ENCODE data around the gene NELL2. TPM values are rescaled to one million over a fixed set of nuclear protein-coding genes. Genes with fewer than 3 reads are reported as not detected.

NELL2 gene
- total RNA-seq, 2 experiments from 2014 or later, result 0.95 to 1.8 TPM

- ChIA-PET CTCF (ENCODE audit: unreplicated experiment) (no interaction called here), POLR2A (interaction anchor here (0.7 to 1.5 kb wide), 5 partner anchors 12 to 104 kb away, joined by 3 to 5 read pairs (median 3); no protein-coding TSS in a partner anchor)
- no peak for DNase-seq (ENCODE audit: low spot score)
- peaks cover 29% of the 10 kb centered on the region for H3K4me1 ChIP-seq (ENCODE audit: insufficient read depth, low read length, poor library complexity, severe bottlenecking)
- no peak overlapping the region for H3K27ac ChIP-seq (ENCODE audit: low read depth, low read length, poor library complexity, severe bottlenecking)
- no peaks in the 10 kb centered on the region for H3K79me2 ChIP-seq (ENCODE audit: insufficient read depth, low read depth, low read length)
- H3K36me3 ChIP-seq (ENCODE audit: insufficient read depth, low read length), result no peaks in the 10 kb centered on the region
- H3K4me3 ChIP-seq (ENCODE audit: low read depth, low read length, poor library complexity, severe bottlenecking), result no peak overlapping the region
- no peak for TF ChIP-seq CTCF (conservative IDR thresholded peaks at IDR 0.05; ENCODE audit: low read length)
- no peak for TF ChIP-seq EZH2phosphoT487 (IDR thresholded peaks at IDR 0.05; ENCODE audit: borderline replicate concordance, low read depth, low read length)
- no peaks in the 10 kb centered on the region for H4K20me1 ChIP-seq (ENCODE audit: insufficient read depth, low read length)
- no peak overlapping the region for H3K4me2 ChIP-seq (ENCODE audit: low read length)
- no peaks in the 10 kb centered on the region for H3K9me3 ChIP-seq (ENCODE audit: low read length)
- intact Hi-C loops (cut with micrococcal nuclease; ENCODE audit: unreplicated experiment), result no loop called here
- no peak overlapping the region for H2AFZ ChIP-seq (ENCODE audit: low read length)
- no TSS peak for BruUV-seq (replicated peaks)
- no peaks in the 10 kb centered on the region for H3K9me2 ChIP-seq (ENCODE audit: insufficient read depth, low read length)
These were observed 158.5 kb downstream of the NELL2 start for GRCh38 chr12:44717612-44718011.

GRCh38 chr12:44716711-44717110 is 159.4 kb downstream of the NELL2 start:
- no peak for TF ChIP-seq EZH2phosphoT487 (IDR thresholded peaks at IDR 0.05; ENCODE audit: borderline replicate concordance, low read depth, low read length)
- no peak for TF ChIP-seq CTCF (conservative IDR thresholded peaks at IDR 0.05; ENCODE audit: low read length)
- ChIA-PET CTCF (ENCODE audit: unreplicated experiment) (no interaction called here), POLR2A (interaction anchor here (0.7 to 0.9 kb wide), 3 partner anchors 25 to 103 kb away, joined by 3 to 4 read pairs (median 3); no protein-coding TSS in a partner anchor)
- Histone ChIP-seq H3K4me3 (ENCODE audit: low read depth, low read length, poor library complexity, severe bottlenecking) (no peak overlapping the region), H3K36me3 (ENCODE audit: insufficient read depth, low read length) (no peaks in the 10 kb centered on the region), H4K20me1 (ENCODE audit: insufficient read depth, low read length) (no peaks in the 10 kb centered on the region), H3K4me1 (ENCODE audit: insufficient read depth, low read length, poor library complexity, severe bottlenecking) (peaks cover 21% of the 10 kb centered on the region), H2AFZ (ENCODE audit: low read length) (no peak overlapping the region), H3K79me2 (ENCODE audit: insufficient read depth, low read depth, low read length) (no peaks in the 10 kb centered on the region), H3K27ac (ENCODE audit: low read depth, low read length, poor library complexity, severe bottlenecking) (no peak overlapping the region), H3K9me2 (ENCODE audit: insufficient read depth, low read length) (no peaks in the 10 kb centered on the region), H3K9me3 (ENCODE audit: low read length) (no peaks in the 10 kb centered on the region), H3K4me2 (ENCODE audit: low read length) (no peak overlapping the region)
- BruUV-seq (replicated peaks), result no TSS peak
- DNase-seq (ENCODE audit: low spot score), result no peak
- intact Hi-C loops (cut with micrococcal nuclease; ENCODE audit: unreplicated experiment), result no loop called here

- POLR2A ChIA-PET, result interaction anchor here (1.1 kb wide), 2 partner anchors 14 to 20 kb away, joined by 3 read pairs; no protein-coding TSS in a partner anchor
- H4K20me1 ChIP-seq (ENCODE audit: insufficient read depth, low read length), result no peaks in the 10 kb centered on the region
- TF ChIP-seq EZH2phosphoT487 (IDR thresholded peaks at IDR 0.05; ENCODE audit: borderline replicate concordance, low read depth, low read length) (no peak), CTCF (conservative IDR thresholded peaks at IDR 0.05; ENCODE audit: low read length) (no peak)
- no peak overlapping the region for H3K4me3 ChIP-seq (ENCODE audit: low read depth, low read length, poor library complexity, severe bottlenecking)
- H3K9me3 ChIP-seq (ENCODE audit: low read length), result no peaks in the 10 kb centered on the region
- H3K9me2 ChIP-seq (ENCODE audit: insufficient read depth, low read length), result no peaks in the 10 kb centered on the region
- H3K27ac ChIP-seq (ENCODE audit: low read depth, low read length, poor library complexity, severe bottlenecking), result no peak overlapping the region
- no peak overlapping the region for H2AFZ ChIP-seq (ENCODE audit: low read length)
- no peaks in the 10 kb centered on the region for H3K4me1 ChIP-seq (ENCODE audit: insufficient read depth, low read length, poor library complexity, severe bottlenecking)
- no peak for DNase-seq (ENCODE audit: low spot score)
- no TSS peak for BruUV-seq (replicated peaks)
- H3K4me2 ChIP-seq (ENCODE audit: low read length), result no peak overlapping the region
- no peaks in the 10 kb centered on the region for H3K36me3 ChIP-seq (ENCODE audit: insufficient read depth, low read length)
- intact Hi-C loops (cut with micrococcal nuclease; ENCODE audit: unreplicated experiment), result no loop called here
- no peaks in the 10 kb centered on the region for H3K79me2 ChIP-seq (ENCODE audit: insufficient read depth, low read depth, low read length)
- CTCF ChIA-PET (ENCODE audit: unreplicated experiment), result interaction anchor here (1.0 kb wide), 1 partner anchor 10 kb away, joined by 3 read pairs; no protein-coding TSS in a partner anchor
These were observed 164.4 kb downstream of the NELL2 start for GRCh38 chr12:44711736-44712135.

All from OCI-LY7 (cell line).